Nephron (organoid): ENCODE results near the gene MORN1.

Experiments
- H3K27ac Mint-ChIP-seq, 3 experiments: 2 replicates each; pipeline ENCODE4 v1.8.0; 2020; ENCODE audit warnings: mixed read lengths in 3 of 3, mild to moderate bottlenecking in 2 of 3, moderate library complexity in 1 of 3
- H3K27me3 Mint-ChIP-seq: 2 replicates; pipeline ENCODE4 v1.8.0; 2021; ENCODE audit warnings: low read depth, mild to moderate bottlenecking, moderate library complexity, mixed read lengths
- H3K36me3 Mint-ChIP-seq: 2 replicates; pipeline ENCODE4 v1.8.0; 2020; ENCODE audit warnings: low read depth, mixed read lengths
- H3K4me1 Mint-ChIP-seq: 2 replicates; pipeline ENCODE4 v1.8.0; 2020; ENCODE audit warnings: mixed read lengths
- H3K4me3 Mint-ChIP-seq, 3 experiments: 2 replicates each; pipeline ENCODE4 v1.8.0; 2020; ENCODE audit warnings: mild to moderate bottlenecking in 3 of 3, mixed read lengths in 3 of 3, moderate library complexity in 2 of 3
- H3K9me3 Mint-ChIP-seq: 2 replicates; pipeline ENCODE4 v1.8.0; 2020; ENCODE audit warnings: mixed read lengths
- CTCF ChIP-seq, 3 experiments: fragments of 200-600 bp; sonication (generic); IDR thresholded peaks; one replicate each; pipeline ENCODE4 v1.5.0; 2021; ENCODE audit warnings: antibody characterized with exemption in 3 of 3; ENCODE audit not compliant: unreplicated experiment in 3 of 3

MORN1 gene

DNA sequence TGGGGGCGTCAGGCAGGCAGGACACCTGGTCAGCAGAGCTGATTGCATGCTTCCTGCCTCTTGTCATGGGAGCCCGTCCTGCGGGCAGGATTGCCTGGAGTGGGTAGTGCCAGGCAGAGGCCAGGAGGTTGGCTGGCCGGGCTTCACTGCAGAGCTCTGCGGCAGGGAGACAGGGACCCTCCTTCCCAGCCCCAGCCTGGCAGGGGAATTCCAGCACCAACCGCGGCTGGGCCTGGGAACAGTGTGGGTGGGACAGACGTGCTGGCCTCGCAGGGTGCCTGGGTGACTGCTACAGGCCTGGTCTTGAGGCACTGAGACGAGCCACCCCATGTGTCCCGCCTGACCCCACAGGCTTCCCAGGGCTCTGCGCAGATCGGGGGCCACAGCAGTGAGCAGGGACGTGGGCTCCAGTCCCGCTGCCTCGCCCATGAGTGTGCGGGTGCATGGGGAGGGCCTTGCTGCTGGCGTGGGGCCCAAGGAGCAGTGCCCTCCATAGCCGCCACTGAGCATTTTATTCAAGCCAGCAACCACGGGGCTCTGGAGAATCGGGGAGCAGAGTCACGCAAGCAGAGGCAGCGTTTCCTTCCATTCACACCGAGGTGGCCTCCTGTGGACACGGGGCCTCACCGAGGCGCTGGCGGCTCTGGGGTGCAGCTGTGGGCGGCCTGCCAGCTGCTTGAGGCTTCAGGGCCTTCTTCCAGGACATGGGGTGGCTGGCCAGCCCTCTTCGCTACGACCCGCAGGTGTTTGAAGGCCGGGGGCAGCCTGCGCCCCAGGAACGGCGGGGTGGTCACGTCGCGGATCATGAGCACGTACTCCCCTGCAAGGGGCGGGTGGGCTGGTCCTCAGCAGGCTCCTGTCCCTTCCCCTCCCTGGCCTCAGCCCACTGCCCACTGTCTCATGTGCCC is 70.3 kb downstream of the MORN1 start:
- Mint-ChIP-seq H3K4me1 (peaks cover 26% of the 10 kb centered on the region), H3K9me3 (no peaks in the 10 kb centered on the region), H3K27ac (peak overlapping the region; percentile 96 to 98 (median 97)), H3K4me3 (peak overlapping the region in 1 of 3 experiments; percentile 5), H3K27me3 (peaks cover 10% of the 10 kb centered on the region), H3K36me3 (peaks cover 3% of the 10 kb centered on the region)
- no peak for TF ChIP-seq CTCF (IDR thresholded peaks at IDR 0.05; ENCODE audit: unreplicated experiment in 3 of 3)

- Mint-ChIP-seq H3K27ac (peak overlapping the region; percentile 37 to 69 (median 53)), H3K9me3 (no peaks in the 10 kb centered on the region), H3K27me3 (peaks cover 1% of the 10 kb centered on the region), H3K36me3 (peaks cover under 1% of the 10 kb centered on the region), H3K4me1 (peaks cover 24% of the 10 kb centered on the region), H3K4me3 (no peak overlapping the region)
- no peak for TF ChIP-seq CTCF (IDR thresholded peaks at IDR 0.05; ENCODE audit: unreplicated experiment in 3 of 3)
Measured at GRCh38 chr1:2320006-2320405, 71.3 kb downstream of the MORN1 start.

- H3K27ac Mint-ChIP-seq = peak overlapping the region; percentile 85 to 90 (median 87)
- H3K27me3 Mint-ChIP-seq = no peaks in the 10 kb centered on the region
- peak overlapping the region in 2 of 3 experiments; percentile 51 to 66 for H3K4me3 Mint-ChIP-seq
- no peaks in the 10 kb centered on the region for H3K9me3 Mint-ChIP-seq
- H3K36me3 Mint-ChIP-seq = no peaks in the 10 kb centered on the region
- TF ChIP-seq CTCF (IDR thresholded peaks at IDR 0.05; ENCODE audit: unreplicated experiment in 3 of 3) = no peak
- H3K4me1 Mint-ChIP-seq = peaks cover 24% of the 10 kb centered on the region
Measured at GRCh38 chr1:2319291-2319690, 72.1 kb downstream of the MORN1 start.

DNA sequence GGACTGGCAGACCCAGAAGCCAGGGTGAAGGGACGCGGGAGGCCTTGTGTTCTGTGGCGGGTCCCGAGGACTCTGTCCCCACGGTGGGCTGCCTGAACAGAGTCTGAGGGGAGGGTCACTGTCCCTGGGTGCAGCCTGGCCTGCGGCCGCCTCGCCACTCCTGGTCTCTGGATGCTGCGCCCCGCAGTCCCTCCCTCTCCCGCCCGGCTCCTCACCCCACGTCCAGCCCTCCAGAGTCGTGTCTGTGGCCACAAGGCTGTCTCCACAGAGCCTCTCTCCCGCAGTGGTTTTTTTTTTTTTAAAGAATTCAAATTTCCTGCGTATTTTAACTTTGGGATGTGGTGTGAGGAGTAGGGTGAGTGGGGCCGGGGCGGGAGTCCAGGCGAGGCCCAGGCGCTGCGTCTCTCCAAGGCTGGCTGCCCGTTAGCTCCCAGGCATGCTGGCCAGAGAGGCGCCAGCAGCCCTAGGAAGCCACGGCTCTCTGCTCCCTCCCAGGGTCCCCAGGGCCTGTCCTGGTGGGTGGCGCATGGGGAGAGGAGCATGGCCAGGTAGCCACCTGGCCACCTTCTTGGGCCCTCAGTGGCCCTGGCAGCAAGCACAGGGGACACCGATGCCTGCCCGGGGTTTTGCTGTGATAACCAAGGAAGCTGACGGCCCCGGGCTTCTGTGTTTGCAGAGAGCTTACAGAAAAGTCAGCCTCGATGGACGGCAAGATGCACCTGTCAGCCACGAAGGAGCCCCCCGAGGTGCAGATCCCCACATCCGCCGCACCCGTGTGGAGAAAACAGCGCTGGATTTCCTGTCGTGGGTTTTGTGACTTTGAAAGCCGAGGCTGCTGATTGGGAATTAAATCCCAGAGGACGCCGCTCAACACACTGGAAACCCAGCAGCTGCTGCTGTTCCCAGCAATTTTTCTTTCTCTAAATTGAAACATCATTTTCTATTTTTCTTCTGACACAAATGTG is 72.8 kb downstream of the MORN1 start:
- H3K27ac Mint-ChIP-seq = peak overlapping the region; percentile 85 to 90 (median 87)
- no peaks in the 10 kb centered on the region for H3K9me3 Mint-ChIP-seq
- H3K27me3 Mint-ChIP-seq = no peaks in the 10 kb centered on the region
- H3K4me3 Mint-ChIP-seq = peak overlapping the region; percentile 8 to 66 (median 51)
- H3K36me3 Mint-ChIP-seq = no peaks in the 10 kb centered on the region
- peaks cover 24% of the 10 kb centered on the region for H3K4me1 Mint-ChIP-seq
- no peak for TF ChIP-seq CTCF (IDR thresholded peaks at IDR 0.05; ENCODE audit: unreplicated experiment in 3 of 3)

GRCh38 chr1:2317230-2318065 is 73.9 kb downstream of the MORN1 start:
- peak overlapping the region; percentile 94 to 96 (median 95) for H3K27ac Mint-ChIP-seq
- H3K4me1 Mint-ChIP-seq = peaks cover 24% of the 10 kb centered on the region
- H3K4me3 Mint-ChIP-seq = peak overlapping the region; percentile 71 to 83 (median 81)
- no peaks in the 10 kb centered on the region for H3K9me3 Mint-ChIP-seq
- H3K36me3 Mint-ChIP-seq = no peaks in the 10 kb centered on the region
- no peak for TF ChIP-seq CTCF (IDR thresholded peaks at IDR 0.05; ENCODE audit: unreplicated experiment in 3 of 3)
- H3K27me3 Mint-ChIP-seq = no peaks in the 10 kb centered on the region
